HG03039 (cell line): ENCODE results near the gene ZDHHC14.

Experiments
- ATAC-seq: cut with Tn5 transposase; IDR thresholded peaks from one replicate; pipeline ENCODE4 v1.9.1; 2021; ENCODE audit warnings: mild to moderate bottlenecking, moderate library complexity; ENCODE audit not compliant: unreplicated experiment

ZDHHC14 gene

GRCh38 chr6:157635388-157636244 is 254.6 kb downstream of the ZDHHC14 start:
- ATAC-seq: no peak

- no peak for ATAC-seq
These were observed 256.5 kb downstream of the ZDHHC14 start for GRCh38 chr6:157637516-157637915.

GRCh38 chr6:157637941-157638662 is 257.1 kb downstream of the ZDHHC14 start:
- no peak for ATAC-seq

GRCh38 chr6:157638779-157639178 is 257.8 kb downstream of the ZDHHC14 start:
- ATAC-seq: no peak

- no peak for ATAC-seq
These were observed 259.9 kb downstream of the ZDHHC14 start for GRCh38 chr6:157640746-157641451.

- no peak for ATAC-seq
These were observed 260.8 kb downstream of the ZDHHC14 start for GRCh38 chr6:157641837-157642236.

GRCh38 chr6:157642736-157643135 is 261.7 kb downstream of the ZDHHC14 start:
- ATAC-seq: no peak

GRCh38 chr6:157644043-157644810 is 263.2 kb downstream of the ZDHHC14 start:
- ATAC-seq: no peak

GRCh38 chr6:157645201-157645795 is 264.3 kb downstream of the ZDHHC14 start:
- ATAC-seq: no peak

GRCh38 chr6:157646012-157646411 is 265.0 kb downstream of the ZDHHC14 start:
- no peak for ATAC-seq

- no peak for ATAC-seq
These were observed 266.4 kb downstream of the ZDHHC14 start for GRCh38 chr6:157647261-157647915.

GRCh38 chr6:157648561-157648960 is 267.6 kb downstream of the ZDHHC14 start:
- no peak for ATAC-seq

GRCh38 chr6:157649311-157650260 is 268.6 kb downstream of the ZDHHC14 start:
- no peak for ATAC-seq

- ATAC-seq: no peak
These were observed 269.3 kb downstream of the ZDHHC14 start for GRCh38 chr6:157650261-157650640.

- ATAC-seq: no peak
These were observed 269.8 kb downstream of the ZDHHC14 start for GRCh38 chr6:157650801-157651200.

- no peak for ATAC-seq
These were observed 270.9 kb downstream of the ZDHHC14 start for GRCh38 chr6:157651731-157652490.

- no peak for ATAC-seq
These were observed 271.8 kb downstream of the ZDHHC14 start for GRCh38 chr6:157652601-157653363.
